ENCODE data around the gene SLC7A1. TPM values are rescaled to one million over a fixed set of nuclear protein-coding genes. Genes with fewer than 3 reads are reported as not detected.

Gene SLC7A1
- total RNA-seq, 1 donor from 2014 or later: 1.1 TPM

DNA sequence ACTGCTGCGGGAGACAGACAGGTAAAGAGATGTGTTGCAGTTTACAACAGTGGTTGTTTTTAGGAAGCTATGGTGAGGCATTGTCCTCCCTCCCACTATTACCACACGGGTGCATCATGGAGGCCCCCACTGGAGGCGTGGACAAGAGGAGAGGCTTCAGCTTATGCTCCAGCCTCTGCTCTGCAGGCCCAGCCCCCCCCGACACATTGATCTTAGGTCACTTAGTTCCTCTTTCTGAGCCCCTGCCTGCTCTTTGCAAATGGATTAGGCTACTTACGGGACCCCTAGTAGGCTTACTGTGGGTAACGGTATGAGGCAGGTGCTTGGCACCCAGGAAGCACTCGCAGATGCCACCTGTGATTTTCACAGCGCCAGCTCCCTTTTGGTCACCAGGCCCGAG, 123.9 kb downstream of the SLC7A1 start:
- no peak for ATAC-seq
- no peak for DNase-seq (ENCODE audit: low spot score)

DNA sequence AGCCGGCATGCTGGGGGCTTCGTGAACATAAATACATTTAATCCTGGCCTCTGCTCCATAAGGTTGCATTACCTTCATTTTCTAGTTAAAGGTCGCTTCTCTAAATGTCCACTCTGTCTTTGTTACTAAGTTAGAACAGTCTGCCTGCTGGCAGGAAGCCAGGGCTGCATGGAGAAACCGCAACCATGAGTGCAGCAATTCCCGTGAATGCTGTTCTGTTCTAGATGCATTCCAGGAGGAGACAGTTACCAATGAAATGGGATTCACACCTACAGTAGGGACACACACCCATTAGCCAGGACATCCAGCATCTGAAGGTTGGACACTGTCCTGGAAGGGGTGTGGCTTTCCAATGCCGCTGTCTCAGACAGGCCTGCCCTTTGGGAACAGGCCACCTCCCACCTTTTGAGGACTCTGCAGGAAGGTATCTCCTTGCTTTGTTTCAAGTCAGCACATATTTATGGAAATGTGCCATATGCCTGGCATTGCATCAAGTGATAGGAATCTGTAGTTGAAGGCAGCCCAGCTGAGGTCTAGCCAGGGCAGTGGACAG, 129.7 kb downstream of the SLC7A1 start:
- DNase-seq (ENCODE audit: low spot score): no peak
- ATAC-seq: no peak

DNA sequence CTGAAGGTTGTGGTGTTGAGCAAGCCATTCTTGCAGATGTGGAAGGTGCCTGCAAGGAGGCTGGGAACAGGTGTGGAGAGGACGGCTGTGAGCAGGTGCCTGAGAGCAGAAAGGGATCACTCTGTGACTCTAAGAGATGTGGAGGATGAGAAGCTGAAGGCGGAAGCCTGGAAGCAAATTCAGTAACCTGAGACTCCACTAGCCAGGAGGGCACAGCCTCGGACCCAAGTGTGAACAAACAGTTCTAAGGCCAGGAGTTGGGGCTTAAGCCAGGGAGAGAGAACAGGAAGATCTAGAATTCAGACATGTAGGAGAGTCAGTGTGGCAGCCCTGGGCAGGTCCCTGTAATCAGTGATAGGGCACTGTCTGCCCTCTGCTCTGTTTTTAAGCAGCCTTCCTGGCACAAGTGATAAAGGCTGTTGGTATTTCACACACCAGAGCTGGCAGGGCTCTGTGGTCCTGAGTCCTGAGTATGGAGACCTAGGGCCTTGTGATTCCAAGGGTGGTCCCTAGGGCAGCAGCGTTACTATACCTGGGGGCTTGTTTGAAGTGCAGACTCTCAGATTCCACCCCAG, 131.3 kb downstream of the SLC7A1 start:
- DNase-seq (ENCODE audit: low spot score): no peak
- no peak for ATAC-seq

DNA sequence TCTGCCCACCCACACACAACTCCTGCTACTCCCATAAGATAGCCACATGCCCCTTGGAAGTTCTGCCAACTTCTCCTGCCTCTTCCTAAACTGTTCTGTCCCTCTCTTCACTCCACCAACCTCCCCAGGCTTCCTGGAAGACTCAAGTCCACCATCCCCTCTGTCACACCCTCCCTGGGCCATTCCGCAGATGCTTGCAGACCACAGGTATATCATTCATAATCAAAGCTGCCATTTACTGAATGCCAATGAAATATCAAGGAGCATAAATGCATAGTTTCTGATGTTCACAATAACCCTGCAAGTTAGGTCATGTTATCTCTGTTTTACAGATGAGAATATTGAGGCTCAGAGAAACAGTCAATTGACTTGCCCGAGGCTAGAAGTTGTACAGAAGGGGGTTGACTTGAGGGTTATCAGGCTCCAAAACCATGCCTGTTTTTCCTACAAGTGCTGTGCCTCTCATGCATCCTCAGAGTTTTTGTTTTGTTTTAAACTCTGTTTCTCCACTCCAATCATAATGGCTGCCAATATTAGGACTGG, 135.6 kb downstream of the SLC7A1 start:
- no peak for ATAC-seq
- DNase-seq (ENCODE audit: low spot score): no peak
